Endothelial cell of umbilical vein (primary cell): ENCODE measurements around the gene P2RY13. TPM values are rescaled to one million over a fixed set of nuclear protein-coding genes. Genes with fewer than 3 reads are reported as not detected.

ENCODE experiments used
- BruUV-seq: library from RNA; stranded (reverse); fragments of 400-500 nt; replicated peaks from 2 replicates; lab custom pipeline; 2021; lab: Mats Ljungman, UMichigan
- CTCF ChIA-PET: fragments of 300-600, 350-600 bp; sonication (Branson Sonifier 250); formaldehyde crosslinking; loops from one replicate; lab custom pipeline; 2021; ENCODE audit warnings: antibody characterized with exemption, inconsistent platforms; lab: Charles Lee
- POLR2A ChIA-PET: fragments of 300-600, 350-600 bp; sonication (Branson Sonifier 250); formaldehyde crosslinking; loops from one replicate; lab custom pipeline; 2021; ENCODE audit warnings: antibody characterized with exemption, inconsistent platforms; lab: Charles Lee
- DNase-seq: peaks from one replicate; pipeline ENCODE4 v3.0.0-alpha.2; 2011; ENCODE audit warnings: low read depth, low spot score
- FAIRE-seq: peaks from 2 replicates; lab custom pipeline; 2011; peaks lifted over from hg19 to GRCh38; lab: Jason Lieb, UNC
- H2AFZ ChIP-seq: 2 replicates; pipeline ENCODE4 v1.6.0; 2012; ENCODE audit warnings: low read depth, low read length, control low read depth, inconsistent platforms
- H3K27ac ChIP-seq: 2 replicates; pipeline ENCODE4 v1.5.1; 2011; ENCODE audit warnings: low read depth, mild to moderate bottlenecking, control low read depth, low read length, moderate library complexity; ENCODE audit not compliant: insufficient read depth
- H3K27me3 ChIP-seq, 2 experiments: 2 replicates each; pipeline versions ENCODE4 v1.6.0 to v1.6.1; 2011; ENCODE audit warnings: low read length in 2 of 2, mixed read lengths in 1 of 2; ENCODE audit not compliant: control insufficient read depth in 2 of 2, insufficient read depth in 2 of 2
- H3K36me3 ChIP-seq, 2 experiments: 2 replicates in 1 of 2; 3 replicates in 1 of 2; pipeline ENCODE4 v1.5.1; 2011; ENCODE audit warnings: low read length in 2 of 2, mild to moderate bottlenecking in 1 of 2, moderate library complexity in 1 of 2; ENCODE audit not compliant: control insufficient read depth in 2 of 2, insufficient read depth in 2 of 2; ENCODE audit errors: extremely low read depth in 1 of 2
- H3K4me1 ChIP-seq: 3 replicates; pipeline ENCODE4 v1.5.1; 2011; ENCODE audit warnings: mild to moderate bottlenecking, low read length; ENCODE audit not compliant: control insufficient read depth, insufficient read depth; ENCODE audit errors: extremely low read depth
- H3K4me2 ChIP-seq: 2 replicates; pipeline ENCODE4 v1.6.1; 2011; ENCODE audit warnings: low read length, control low read depth, mixed read lengths; ENCODE audit not compliant: insufficient read depth
- H3K4me3 ChIP-seq, 3 experiments: fragments of 200-600 bp in 1 of 3; sonication (generic), shearing (Covaris generic) in 1 of 3; replicated peaks in 1 of 3; 2 replicates each; pipeline ENCODE4 v1.5.1; 2011 to 2016; ENCODE audit warnings: control low read depth in 3 of 3, low read length in 3 of 3, mild to moderate bottlenecking in 2 of 3, inconsistent platforms in 1 of 3, low read depth in 1 of 3, moderate library complexity in 1 of 3; ENCODE audit not compliant: insufficient read depth in 1 of 3
- H3K79me2 ChIP-seq: 2 replicates; pipeline ENCODE4 v1.6.0; 2012; ENCODE audit warnings: low read length, inconsistent platforms; ENCODE audit not compliant: control insufficient read depth, insufficient read depth
- H3K9ac ChIP-seq: replicated peaks from 2 replicates; pipeline ENCODE3; 2011; ENCODE audit warnings: low read length, control low read depth; ENCODE audit not compliant: insufficient read depth; ENCODE audit errors: extremely low read depth
- H3K9me1 ChIP-seq: replicated peaks from 3 replicates; pipeline ENCODE4 v1.6.0; 2011; ENCODE audit warnings: mild to moderate bottlenecking, low read length; ENCODE audit not compliant: control insufficient read depth, insufficient read depth; ENCODE audit errors: extremely low read depth
- H3K9me3 ChIP-seq: replicated peaks from 2 replicates; pipeline ENCODE4 v1.5.1; 2012; ENCODE audit warnings: low read length, inconsistent platforms; ENCODE audit not compliant: control insufficient read depth, insufficient read depth
- H4K20me1 ChIP-seq: replicated peaks from 2 replicates; pipeline ENCODE3; 2011; ENCODE audit warnings: mild to moderate bottlenecking, low read length; ENCODE audit not compliant: control insufficient read depth, insufficient read depth; ENCODE audit errors: extremely low read depth
- EZH2 ChIP-seq: IDR thresholded peaks from 2 replicates; pipeline ENCODE4 v1.6.1; 2012; ENCODE audit warnings: borderline replicate concordance, low read depth, mild to moderate bottlenecking, moderate library complexity, low read length, inconsistent platforms; ENCODE audit not compliant: severe bottlenecking
- FOS ChIP-seq: IDR thresholded peaks from 2 replicates; pipeline ENCODE4 v1.6.1; 2011; ENCODE audit warnings: mild to moderate bottlenecking, low read length, moderate library complexity, borderline replicate concordance; ENCODE audit not compliant: insufficient read depth
- GATA2 ChIP-seq: IDR thresholded peaks from 2 replicates; pipeline ENCODE4 v1.7.0; 2011; ENCODE audit warnings: low read depth, mild to moderate bottlenecking, moderate library complexity, mixed read lengths, low read length; ENCODE audit not compliant: insufficient read length, insufficient read depth
- JUN ChIP-seq: IDR thresholded peaks from 2 replicates; pipeline ENCODE4 v1.6.1; 2011; ENCODE audit warnings: borderline replicate concordance, low read depth; ENCODE audit not compliant: insufficient read length, insufficient read depth
- MAX ChIP-seq: IDR thresholded peaks from 2 replicates; pipeline ENCODE4 v1.6.1; 2011; ENCODE audit not compliant: insufficient read depth, insufficient read length
- MYC ChIP-seq: IDR thresholded peaks from one replicate; pipeline ENCODE4 v1.6.1; 2011; ENCODE audit warnings: mild to moderate bottlenecking, low read depth, low read length
- POLR2A ChIP-seq: IDR thresholded peaks from 2 replicates; pipeline ENCODE4 v1.6.1; 2012; ENCODE audit warnings: low read depth, mild to moderate bottlenecking, control low read depth, low read length
- POLR2AphosphoS5 ChIP-seq: IDR thresholded peaks from 2 replicates; pipeline ENCODE4 v1.6.1; 2012; ENCODE audit warnings: low read depth, mild to moderate bottlenecking, control low read depth, low read length, moderate library complexity; ENCODE audit not compliant: insufficient read depth
- dilution Hi-C: fragments of 300-500 bp; cut with MboI; formaldehyde crosslinking; loops from one replicate; pipeline ENCODE4 v1.15.0; 2019; ENCODE audit warnings: low sequenced_read_pairs; ENCODE audit not compliant: extremely low pct_ligation_motif_present
- intact Hi-C: fragments of 100-400 bp; cut with micrococcal nuclease; formaldehyde crosslinking; loops from one replicate; pipeline ENCODE4 v1.10.0; 2022
- polyA plus RNA-seq, 4 experiments: library from polyadenylated mRNA; depleted of rRNA in 3 of 4; stranded (reverse) in 3 of 4; unstranded in 1 of 4; fragments of >200 nt; gene quantifications; 2 replicates each; pipeline versions ENCODE4 v1.2.1 to v1.2.3, GENCODE V29; 2011 to 2012; ENCODE audit warnings: missing spikeins in 1 of 4
- total RNA-seq: library from RNA; stranded (reverse); gene quantifications from 2 replicates; pipeline ENCODE4 v1.2.3, GENCODE V29; 2021
- TF ChIP-seq, protein P1 (sequence below), 2 donors: IDR thresholded peaks; 1 replicate in 1 of 2; 2 replicates in 1 of 2; pipeline ENCODE4 v1.5.1; 2011; ENCODE audit warnings: low read length in 2 of 2, mild to moderate bottlenecking in 2 of 2, moderate library complexity in 2 of 2, control low read depth in 1 of 2, inconsistent platforms in 1 of 2, low read depth in 1 of 2; ENCODE audit not compliant: insufficient read depth in 1 of 2; ENCODE audit errors: extremely low read depth in 1 of 2

P2RY13 gene
- total and polyA plus RNA-seq, 2 donors (not counting 3 experiments of a cell fraction or from before 2014, with no cell fraction given): not detected

- no peak overlapping the region for H3K4me2 ChIP-seq
- no peak overlapping the region for H2AFZ ChIP-seq
- no peak overlapping the region for H3K27ac ChIP-seq
- dilution Hi-C loops (no loop called here), intact Hi-C loops (no loop called here)
- no TSS peak for BruUV-seq
- H3K9ac ChIP-seq: no peak overlapping the region
- H3K79me2 ChIP-seq: no peaks in the 10 kb centered on the region
- H4K20me1 ChIP-seq: no peaks in the 10 kb centered on the region
- no peaks in the 10 kb centered on the region for H3K4me1 ChIP-seq
- no peaks in the 10 kb centered on the region for H3K27me3 ChIP-seq
- no peaks in the 10 kb centered on the region for H3K9me1 ChIP-seq
- no peaks in the 10 kb centered on the region for H3K9me3 ChIP-seq
- H3K36me3 ChIP-seq: no peaks in the 10 kb centered on the region
- H3K4me3 ChIP-seq: no peak overlapping the region
- TF ChIP-seq FOS: no peak
- TF ChIP-seq POLR2A: no peak
- CTCF ChIA-PET: interaction anchor here (1.2 to 1.6 kb wide), 2 partner anchors 13 to 15 kb away, joined by 4 read pairs; no protein-coding TSS in a partner anchor
- DNase-seq (no peak), FAIRE-seq (no peak)
- POLR2A ChIA-PET: no interaction called here
These were observed 16.4 kb downstream of the P2RY13 start for GRCh38 chr3:151312972-151313371.

DNA sequence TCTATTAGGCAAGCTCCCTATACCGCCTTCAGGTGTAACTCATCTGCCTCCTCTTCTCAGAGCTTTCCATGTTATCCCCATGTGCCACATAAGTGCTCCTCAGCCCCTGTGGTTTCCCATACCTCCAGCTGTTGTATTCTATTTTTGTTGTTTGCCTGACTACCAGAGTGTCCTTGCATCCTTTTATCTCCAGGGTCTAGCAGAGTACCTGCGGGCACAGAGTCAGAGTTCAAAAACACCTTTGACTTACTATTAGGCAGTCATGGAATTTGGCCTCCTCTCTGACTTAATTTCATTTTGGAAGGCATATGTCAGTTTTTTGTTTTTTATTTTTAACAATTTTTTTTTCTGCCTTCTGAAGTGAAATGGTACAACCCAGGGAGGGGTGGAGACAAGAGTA lies 19.8 kb downstream of the P2RY13 start:
- Histone ChIP-seq H3K9ac (no peak overlapping the region), H3K9me1 (no peaks in the 10 kb centered on the region), H4K20me1 (no peaks in the 10 kb centered on the region), H2AFZ (no peak overlapping the region), H3K36me3 (no peaks in the 10 kb centered on the region), H3K79me2 (no peaks in the 10 kb centered on the region), H3K4me2 (no peak overlapping the region), H3K27ac (no peak overlapping the region), H3K4me1 (no peaks in the 10 kb centered on the region), H3K4me3 (no peak overlapping the region), H3K27me3 (peaks cover 0 to 2% of the 10 kb centered on the region in 2 experiments), H3K9me3 (no peaks in the 10 kb centered on the region)
- TF ChIP-seq MYC (no peak), JUN (no peak), POLR2A (no peak), GATA2 (no peak), POLR2AphosphoS5 (no peak), FOS (no peak), EZH2 (no peak), MAX (no peak)
- TF ChIP-seq, protein P1, sequence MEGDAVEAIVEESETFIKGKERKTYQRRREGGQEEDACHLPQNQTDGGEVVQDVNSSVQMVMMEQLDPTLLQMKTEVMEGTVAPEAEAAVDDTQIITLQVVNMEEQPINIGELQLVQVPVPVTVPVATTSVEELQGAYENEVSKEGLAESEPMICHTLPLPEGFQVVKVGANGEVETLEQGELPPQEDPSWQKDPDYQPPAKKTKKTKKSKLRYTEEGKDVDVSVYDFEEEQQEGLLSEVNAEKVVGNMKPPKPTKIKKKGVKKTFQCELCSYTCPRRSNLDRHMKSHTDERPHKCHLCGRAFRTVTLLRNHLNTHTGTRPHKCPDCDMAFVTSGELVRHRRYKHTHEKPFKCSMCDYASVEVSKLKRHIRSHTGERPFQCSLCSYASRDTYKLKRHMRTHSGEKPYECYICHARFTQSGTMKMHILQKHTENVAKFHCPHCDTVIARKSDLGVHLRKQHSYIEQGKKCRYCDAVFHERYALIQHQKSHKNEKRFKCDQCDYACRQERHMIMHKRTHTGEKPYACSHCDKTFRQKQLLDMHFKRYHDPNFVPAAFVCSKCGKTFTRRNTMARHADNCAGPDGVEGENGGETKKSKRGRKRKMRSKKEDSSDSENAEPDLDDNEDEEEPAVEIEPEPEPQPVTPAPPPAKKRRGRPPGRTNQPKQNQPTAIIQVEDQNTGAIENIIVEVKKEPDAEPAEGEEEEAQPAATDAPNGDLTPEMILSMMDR (IDR thresholded peaks at IDR 0.05; ENCODE audit: extremely low read depth in 1 of 2, insufficient read depth in 1 of 2, low read depth in 1 of 2, low read length in 2 of 2): no peak
- dilution Hi-C loops: no loop called here
- ChIA-PET POLR2A (no interaction called here), CTCF (interaction anchor here (1.4 kb wide), 1 partner anchor 15 kb away, joined by 3 read pairs; no protein-coding TSS in a partner anchor)
- FAIRE-seq (no peak), DNase-seq (no peak)
- intact Hi-C loops: no loop called here
- BruUV-seq: no TSS peak
